ENCODE data around the gene TMEM40.

TMEM40 gene

GRCh38 chr3:12773710-12774086, 14.6 kb upstream of the TMEM40 start:
- TF ChIP-seq CTCF (IDR thresholded peaks at IDR 0.05; ENCODE audit: insufficient read depth, low read length, poor library complexity, severe bottlenecking) = no peak
- H3K27me3 ChIP-seq (replicated peaks; ENCODE audit: control insufficient read depth, insufficient read depth, low read length) = no peaks in the 10 kb centered on the region
- no peak overlapping the region for H3K4me3 ChIP-seq (replicated peaks; ENCODE audit: low read depth, low read length)
- no peaks in the 10 kb centered on the region for H3K36me3 ChIP-seq (ENCODE audit: control insufficient read depth, insufficient read depth, low read length)
- DNase-seq (ENCODE audit: extremely low read depth, insufficient read length) = no peak

GRCh38 chr3:12773030-12773709, 14.1 kb upstream of the TMEM40 start:
- no peak overlapping the region for H3K4me3 ChIP-seq (replicated peaks; ENCODE audit: low read depth, low read length)
- no peaks in the 10 kb centered on the region for H3K36me3 ChIP-seq (ENCODE audit: control insufficient read depth, insufficient read depth, low read length)
- TF ChIP-seq CTCF (IDR thresholded peaks at IDR 0.05; ENCODE audit: insufficient read depth, low read length, poor library complexity, severe bottlenecking) = no peak
- no peak for DNase-seq (ENCODE audit: extremely low read depth, insufficient read length)
- H3K27me3 ChIP-seq (replicated peaks; ENCODE audit: control insufficient read depth, insufficient read depth, low read length) = no peaks in the 10 kb centered on the region

GRCh38 chr3:12772462-12772861, 13.4 kb upstream of the TMEM40 start:
- H3K4me3 ChIP-seq (replicated peaks; ENCODE audit: low read depth, low read length) = no peak overlapping the region
- H3K36me3 ChIP-seq (ENCODE audit: control insufficient read depth, insufficient read depth, low read length) = no peaks in the 10 kb centered on the region
- TF ChIP-seq CTCF (IDR thresholded peaks at IDR 0.05; ENCODE audit: insufficient read depth, low read length, poor library complexity, severe bottlenecking) = no peak
- H3K27me3 ChIP-seq (replicated peaks; ENCODE audit: control insufficient read depth, insufficient read depth, low read length) = no peaks in the 10 kb centered on the region; the same call in 1 of the 2 replicates
- no peak for DNase-seq (ENCODE audit: extremely low read depth, insufficient read length)

- no peak overlapping the region for H3K4me3 ChIP-seq (replicated peaks; ENCODE audit: low read depth, low read length)
- DNase-seq (ENCODE audit: extremely low read depth, insufficient read length) = no peak
- H3K36me3 ChIP-seq (ENCODE audit: control insufficient read depth, insufficient read depth, low read length) = no peaks in the 10 kb centered on the region
- H3K27me3 ChIP-seq (replicated peaks; ENCODE audit: control insufficient read depth, insufficient read depth, low read length) = no peaks in the 10 kb centered on the region; the same call in 1 of the 2 replicates
- no peak for TF ChIP-seq CTCF (IDR thresholded peaks at IDR 0.05; ENCODE audit: insufficient read depth, low read length, poor library complexity, severe bottlenecking)
These were observed 12.2 kb upstream of the TMEM40 start for GRCh38 chr3:12771236-12771635.

- no peak for TF ChIP-seq CTCF (IDR thresholded peaks at IDR 0.05; ENCODE audit: insufficient read depth, low read length, poor library complexity, severe bottlenecking)
- H3K4me3 ChIP-seq (replicated peaks; ENCODE audit: low read depth, low read length) = no peak overlapping the region
- H3K27me3 ChIP-seq (replicated peaks; ENCODE audit: control insufficient read depth, insufficient read depth, low read length) = no peaks in the 10 kb centered on the region; the same call in 1 of the 2 replicates
- DNase-seq (ENCODE audit: extremely low read depth, insufficient read length) = no peak
- no peaks in the 10 kb centered on the region for H3K36me3 ChIP-seq (ENCODE audit: control insufficient read depth, insufficient read depth, low read length)
These were observed 10.7 kb upstream of the TMEM40 start for GRCh38 chr3:12769761-12770160.
